ENCODE measurements around the gene SRSF3. TPM values are rescaled to one million over a fixed set of nuclear protein-coding genes. Genes with fewer than 3 reads are reported as not detected.
"Not testable (repeated sequence)": the region's sequence is repeated elsewhere in the genome, so short reads cannot be mapped to it uniquely, and the experiment has no call there.

The SRSF3 gene
- total RNA-seq, 2 experiments from 2014 or later = 389 to 396 TPM

DNA sequence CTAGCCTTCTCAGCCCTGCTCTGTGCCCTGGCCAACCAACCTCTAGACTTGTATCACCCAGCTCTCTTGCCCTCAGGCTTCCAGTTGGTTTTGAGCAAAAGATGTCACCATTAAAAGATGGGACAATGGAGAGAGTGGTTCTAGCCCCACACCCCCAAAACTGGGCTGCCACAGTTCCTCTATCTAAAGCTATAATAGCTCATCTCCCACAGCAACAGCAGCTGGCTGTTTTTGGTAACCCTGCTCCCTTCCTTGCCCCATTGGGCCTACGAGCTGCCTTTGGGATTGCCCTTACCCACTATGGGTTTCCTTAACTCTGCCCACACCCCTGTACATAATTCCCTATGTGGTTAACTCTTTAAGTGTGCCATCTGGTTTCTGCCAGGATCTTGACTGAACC is 7.6 kb upstream of the SRSF3 start:
- DNase-seq = no peak
- POLR2A ChIA-PET = interaction anchor here (1.2 kb wide), 1 partner anchor 15 kb away, joined by 5 read pairs; no protein-coding TSS in a partner anchor
- no peaks in the 10 kb centered on the region for H3K36me3 Mint-ChIP-seq
- H3K4me1 Mint-ChIP-seq = no peaks in the 10 kb centered on the region
- H3K27me3 Mint-ChIP-seq = peaks cover 4% of the 10 kb centered on the region
- H3K27ac Mint-ChIP-seq = no peak overlapping the region
- H3K9me3 Mint-ChIP-seq = no peaks in the 10 kb centered on the region
- no peak overlapping the region for H3K4me3 Mint-ChIP-seq
- ATAC-seq (ENCODE audit: low read depth) = no peak

DNA sequence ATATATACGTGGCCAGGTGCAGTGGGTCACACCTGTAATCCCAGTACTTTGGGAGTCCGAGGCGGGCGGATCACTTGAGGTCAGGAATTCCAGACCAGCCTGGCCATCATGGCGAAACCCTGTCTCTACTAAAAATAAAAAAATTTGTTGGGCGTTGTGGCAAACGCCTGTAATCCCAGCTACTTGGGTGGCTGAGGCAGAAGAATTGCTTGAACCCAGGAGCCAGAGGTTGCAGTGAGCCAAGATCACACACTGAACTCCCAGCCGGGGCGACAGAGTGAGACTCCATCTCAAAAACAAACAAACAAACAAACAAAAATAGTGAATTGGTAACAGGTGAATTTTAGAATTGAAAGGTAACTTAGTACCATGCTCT is 5.1 kb upstream of the SRSF3 start:
- H3K4me1 Mint-ChIP-seq; POLR2A ChIA-PET; H3K27ac Mint-ChIP-seq; DNase-seq; H3K27me3 Mint-ChIP-seq; ATAC-seq (ENCODE audit: low read depth); H3K9me3 Mint-ChIP-seq; H3K4me3 Mint-ChIP-seq; H3K36me3 Mint-ChIP-seq: not testable (repeated sequence)

DNA sequence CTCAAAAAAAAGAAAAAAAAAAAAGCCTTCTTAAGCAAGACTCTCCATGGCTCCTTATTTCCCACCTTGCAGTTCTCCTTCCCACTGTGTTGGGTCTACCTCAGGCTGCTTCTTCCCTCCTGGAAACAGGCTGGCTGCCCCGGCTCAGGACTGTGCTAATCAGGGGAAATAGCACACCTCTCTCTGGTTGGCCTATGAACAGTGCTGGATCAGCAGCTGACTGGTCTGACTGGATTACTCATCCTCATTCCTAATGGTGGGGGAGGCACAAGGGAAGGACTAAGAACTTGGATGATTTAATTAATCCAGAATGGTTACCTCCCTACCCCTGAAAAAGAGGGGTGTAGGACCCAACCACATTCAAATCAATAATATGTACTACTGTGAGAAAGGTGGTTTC is 3.9 kb upstream of the SRSF3 start:
- Mint-ChIP-seq H3K9me3 (no peaks in the 10 kb centered on the region), H3K27ac (no peak overlapping the region), H3K36me3 (peaks cover 9% of the 10 kb centered on the region), H3K4me1 (peaks cover 6% of the 10 kb centered on the region), H3K4me3 (no peak overlapping the region), H3K27me3 (no peaks in the 10 kb centered on the region)
- POLR2A ChIA-PET = interaction anchor here (0.7 kb wide), 1 partner anchor 204 kb away, joined by 3 read pairs; no protein-coding TSS in a partner anchor
- ATAC-seq (ENCODE audit: low read depth) (no peak), DNase-seq (no peak)

DNA sequence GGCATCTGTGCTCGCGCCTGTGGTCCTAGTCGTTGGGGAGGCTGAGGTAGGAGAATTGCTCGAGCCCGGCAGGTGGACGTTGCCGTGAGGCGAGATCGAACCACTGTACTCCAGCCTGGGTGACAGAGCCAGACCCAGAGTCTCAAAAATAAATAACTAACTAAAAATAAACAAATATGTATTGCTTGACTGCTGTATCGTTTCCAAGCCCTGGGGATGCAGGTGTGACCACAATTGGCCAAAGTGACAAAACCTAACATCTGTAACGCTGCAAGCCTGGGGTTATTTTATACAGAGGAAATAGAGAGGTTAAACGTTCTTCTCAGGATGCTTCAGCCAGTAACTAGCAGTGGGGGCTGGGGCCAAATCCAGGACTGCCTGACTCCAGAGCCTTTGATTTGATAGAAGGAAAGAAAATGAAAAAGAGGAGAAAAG is 1.9 kb upstream of the SRSF3 start:
- POLR2A ChIA-PET = interaction anchor here (0.6 to 1.9 kb wide), 3 partner anchors 39 to 149 kb away, joined by 3 to 21 read pairs (median 3); partner anchors contain the start of genes KCTD20 and PXT1
- peak; percentile 29 for DNase-seq
- no peak for ATAC-seq (ENCODE audit: low read depth)
- Mint-ChIP-seq H3K9me3 (no peaks in the 10 kb centered on the region), H3K4me3 (peak overlapping the region; percentile 87), H3K27me3 (no peaks in the 10 kb centered on the region), H3K4me1 (peaks cover 10% of the 10 kb centered on the region), H3K36me3 (peaks cover 28% of the 10 kb centered on the region), H3K27ac (peak overlapping the region; percentile 95)

DNA sequence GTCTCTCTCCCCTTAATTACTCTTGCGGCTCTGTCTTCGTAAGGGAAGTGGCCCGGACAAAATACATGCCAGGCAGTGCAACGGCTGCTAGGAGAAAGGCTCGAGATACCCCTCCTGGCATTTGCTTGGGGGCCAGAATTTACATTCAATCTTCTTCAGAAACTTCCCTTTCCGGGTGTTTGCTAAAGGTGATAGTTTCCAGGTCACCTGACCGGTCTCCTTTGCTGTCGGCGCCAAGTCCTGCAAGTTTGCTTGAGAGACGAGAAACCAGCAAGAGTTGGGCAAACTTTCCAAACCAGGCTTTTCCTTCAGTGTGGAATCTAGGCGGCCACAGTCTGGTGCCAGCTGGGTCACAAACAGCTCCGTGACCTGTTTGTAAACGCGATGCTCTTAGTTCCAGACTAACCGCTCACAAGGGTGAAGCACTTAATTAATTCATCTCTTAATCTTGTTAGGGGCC is 563 bp upstream of the SRSF3 start:
- POLR2A ChIA-PET = interaction anchor here (0.6 to 1.9 kb wide), 8 partner anchors 11 to 470 kb away, joined by 3 to 21 read pairs (median 4); no protein-coding TSS in a partner anchor
- Mint-ChIP-seq H3K4me3 (peak overlapping the region; percentile 97), H3K4me1 (peaks cover 16% of the 10 kb centered on the region), H3K27me3 (no peaks in the 10 kb centered on the region), H3K27ac (peak overlapping the region; percentile 99), H3K9me3 (no peaks in the 10 kb centered on the region), H3K36me3 (peaks cover 40% of the 10 kb centered on the region)
- ATAC-seq (ENCODE audit: low read depth) (peak; percentile 16), DNase-seq (no peak)

DNA sequence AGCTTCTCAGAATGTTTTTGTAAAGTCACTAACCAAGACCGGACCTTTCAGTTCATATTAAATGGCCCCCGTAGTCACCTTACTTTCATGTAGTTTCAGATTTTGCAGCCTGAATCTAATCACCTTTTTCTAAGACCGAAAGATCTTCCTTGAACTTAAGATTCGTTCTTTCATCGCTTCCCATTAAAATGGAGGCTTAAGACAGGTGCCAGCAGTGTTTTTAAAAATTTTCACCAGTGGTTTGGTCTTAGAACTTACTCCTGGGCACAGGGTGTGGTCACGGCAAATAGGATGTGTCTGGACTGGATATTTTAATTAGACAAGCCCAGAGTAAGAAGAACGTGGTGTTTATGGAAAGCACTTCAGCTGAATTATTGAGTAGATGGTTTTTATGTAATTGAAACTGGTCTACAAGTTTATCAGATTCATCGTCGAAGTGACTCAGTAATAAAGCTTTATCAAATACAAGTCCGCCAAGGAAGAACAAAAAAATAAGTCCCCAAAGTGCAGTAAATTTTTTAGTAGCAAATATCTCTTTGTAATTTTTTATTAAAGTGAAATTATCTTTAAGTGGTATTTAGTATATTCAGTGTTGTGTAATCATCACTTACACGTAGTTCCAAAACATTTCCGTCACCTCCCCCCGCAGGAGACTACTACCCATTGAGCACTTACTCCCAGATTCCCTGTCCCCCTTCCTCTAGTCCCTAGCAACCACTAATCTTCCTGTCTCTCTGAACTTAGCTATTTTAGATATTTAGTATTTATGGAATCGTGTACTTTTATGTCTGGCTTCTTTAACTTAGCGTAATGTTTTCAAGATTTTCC is 868 bp downstream of the SRSF3 start:
- Mint-ChIP-seq H3K36me3 (peaks cover 54% of the 10 kb centered on the region), H3K9me3 (no peaks in the 10 kb centered on the region), H3K27me3 (no peaks in the 10 kb centered on the region), H3K27ac (peak overlapping the region; percentile 99), H3K4me3 (peak overlapping the region; percentile 97), H3K4me1 (peaks cover 28% of the 10 kb centered on the region)
- peak; percentile 26 for DNase-seq
- POLR2A ChIA-PET = interaction anchor here (0.9 to 8.9 kb wide), 15 partner anchors 10 to 391 kb away, joined by 3 to 65 read pairs (median 4); partner anchors contain the start of genes MTCH1 and STK38
- ATAC-seq (ENCODE audit: low read depth) = no peak

DNA sequence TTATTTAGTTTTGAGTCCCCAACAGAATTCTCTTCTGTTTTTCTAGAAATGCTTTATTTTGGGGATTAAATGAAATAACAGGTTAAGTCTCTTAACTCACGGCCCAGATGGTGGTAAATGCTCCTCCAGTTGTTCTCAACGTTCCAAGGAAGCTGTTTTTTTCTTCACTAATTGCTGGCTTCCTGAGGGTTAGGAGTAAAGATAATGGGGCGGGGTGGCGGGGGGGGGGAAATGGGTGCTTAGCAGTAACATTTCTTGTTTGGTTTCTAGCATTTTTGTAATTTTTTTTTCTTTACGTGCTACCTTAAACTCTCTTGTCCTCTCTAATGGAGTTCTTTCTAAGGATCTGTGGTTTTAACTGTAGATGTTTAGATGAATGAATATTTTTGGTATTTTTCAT is 2.2 kb downstream of the SRSF3 start:
- POLR2A ChIA-PET = interaction anchor here (0.6 to 8.9 kb wide), 14 partner anchors 11 to 1839 kb away, joined by 3 to 65 read pairs (median 4); partner anchors contain the start of genes ETV7, SNRPC and STK38
- no peaks in the 10 kb centered on the region for H3K27me3 Mint-ChIP-seq
- ATAC-seq (ENCODE audit: low read depth) (no peak), DNase-seq (no peak)
- H3K36me3 Mint-ChIP-seq = peaks cover 61% of the 10 kb centered on the region
- H3K4me3 Mint-ChIP-seq = peak overlapping the region; percentile 97
- H3K27ac Mint-ChIP-seq = peak overlapping the region; percentile 99
- H3K9me3 Mint-ChIP-seq = no peaks in the 10 kb centered on the region
- peaks cover 33% of the 10 kb centered on the region for H3K4me1 Mint-ChIP-seq

DNA sequence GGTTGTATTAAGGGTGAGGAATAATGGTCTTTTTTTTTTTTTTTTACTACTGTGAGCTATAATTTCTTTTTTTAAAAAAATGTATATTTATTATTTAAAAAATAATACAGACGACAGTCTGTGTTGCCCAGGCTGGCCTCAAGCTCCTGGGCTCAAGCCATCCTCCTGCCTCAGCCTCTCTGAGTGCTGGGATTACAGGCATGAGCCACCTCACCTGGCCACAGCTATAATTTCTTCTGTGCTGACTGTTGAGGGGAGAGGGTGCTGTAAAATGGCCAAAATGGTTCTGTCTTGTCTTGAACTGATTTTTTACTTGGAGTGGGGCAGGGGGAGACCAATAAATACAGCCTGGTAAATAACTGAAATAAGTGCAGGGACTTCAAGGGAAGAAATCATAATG is 3.6 kb downstream of the SRSF3 start:
- Mint-ChIP-seq H3K9me3 (no peaks in the 10 kb centered on the region), H3K36me3 (peaks cover 72% of the 10 kb centered on the region), H3K4me3 (peak overlapping the region; percentile 97), H3K27ac (peak overlapping the region; percentile 78), H3K4me1 (peaks cover 39% of the 10 kb centered on the region), H3K27me3 (no peaks in the 10 kb centered on the region)
- DNase-seq (peak; percentile 24), ATAC-seq (ENCODE audit: low read depth) (no peak)
- POLR2A ChIA-PET = interaction anchor here (0.6 to 8.9 kb wide), 10 partner anchors 10 to 574 kb away, joined by 3 to 65 read pairs (median 6); partner anchors contain the start of gene CDKN1A

DNA sequence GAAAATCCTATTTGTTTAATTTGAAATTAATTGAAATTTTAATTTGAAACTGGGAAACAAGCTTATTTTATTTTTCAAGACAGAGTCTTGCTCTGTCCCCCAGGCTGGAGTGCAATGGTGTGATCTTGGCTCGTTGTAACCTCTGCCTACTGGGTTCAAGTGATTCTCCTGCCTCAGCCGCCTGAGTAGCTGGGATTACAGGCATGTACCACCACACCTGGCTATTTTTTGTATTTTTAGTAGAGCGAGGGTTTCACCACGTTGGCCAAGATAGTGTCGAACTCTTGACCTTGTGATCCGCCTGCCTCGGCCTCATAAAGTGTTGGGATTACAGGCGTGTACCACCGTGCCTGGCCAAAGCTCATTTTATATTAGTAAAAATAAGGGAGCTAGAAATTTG is 4.2 kb downstream of the SRSF3 start:
- peaks cover 72% of the 10 kb centered on the region for H3K36me3 Mint-ChIP-seq
- H3K4me3 Mint-ChIP-seq = peak overlapping the region; percentile 97
- no peaks in the 10 kb centered on the region for H3K27me3 Mint-ChIP-seq
- H3K9me3 Mint-ChIP-seq = no peaks in the 10 kb centered on the region
- no peak for ATAC-seq (ENCODE audit: low read depth)
- peak; percentile 19 for DNase-seq
- peaks cover 40% of the 10 kb centered on the region for H3K4me1 Mint-ChIP-seq
- peak overlapping the region; percentile 72 for H3K27ac Mint-ChIP-seq
- POLR2A ChIA-PET = interaction anchor here (1.3 to 8.9 kb wide), 7 partner anchors 9 to 573 kb away, joined by 3 to 65 read pairs (median 6); partner anchors contain the start of gene CDKN1A

DNA sequence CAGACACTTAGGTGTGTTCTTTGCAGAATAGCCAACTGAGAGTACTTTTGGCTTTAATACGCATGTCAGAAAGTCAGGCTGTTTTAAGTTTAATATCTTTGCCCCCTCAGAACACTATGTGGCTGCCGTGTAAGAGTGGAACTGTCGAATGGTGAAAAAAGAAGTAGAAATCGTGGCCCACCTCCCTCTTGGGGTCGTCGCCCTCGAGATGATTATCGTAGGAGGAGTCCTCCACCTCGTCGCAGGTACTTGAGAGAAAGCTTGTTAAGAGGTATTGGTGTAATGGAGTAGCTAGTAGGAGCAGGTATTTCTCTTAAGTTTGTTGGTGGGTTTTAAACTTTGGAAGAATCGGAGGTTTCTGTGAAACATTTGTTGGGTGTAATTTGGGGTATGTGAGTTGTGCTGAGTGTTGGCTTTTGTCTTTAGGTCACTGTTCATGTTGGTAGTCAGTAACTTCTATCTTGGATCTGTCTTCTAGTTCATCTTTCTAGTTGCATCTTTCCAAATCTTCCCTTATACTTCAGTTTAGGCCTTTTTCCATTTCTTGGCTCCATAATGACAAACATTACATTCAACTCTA is 4.7 kb downstream of the SRSF3 start:
- Mint-ChIP-seq H3K9me3 (no peaks in the 10 kb centered on the region), H3K4me1 (peaks cover 44% of the 10 kb centered on the region), H3K36me3 (peaks cover 72% of the 10 kb centered on the region), H3K4me3 (peak overlapping the region; percentile 97), H3K27me3 (no peaks in the 10 kb centered on the region), H3K27ac (peak overlapping the region; percentile 72)
- POLR2A ChIA-PET = interaction anchor here (1.3 to 8.9 kb wide), 5 partner anchors 9 to 155 kb away, joined by 3 to 65 read pairs (median 7); partner anchors contain the start of gene CDKN1A
- ATAC-seq (ENCODE audit: low read depth) (no peak), DNase-seq (peak; percentile 24)

DNA sequence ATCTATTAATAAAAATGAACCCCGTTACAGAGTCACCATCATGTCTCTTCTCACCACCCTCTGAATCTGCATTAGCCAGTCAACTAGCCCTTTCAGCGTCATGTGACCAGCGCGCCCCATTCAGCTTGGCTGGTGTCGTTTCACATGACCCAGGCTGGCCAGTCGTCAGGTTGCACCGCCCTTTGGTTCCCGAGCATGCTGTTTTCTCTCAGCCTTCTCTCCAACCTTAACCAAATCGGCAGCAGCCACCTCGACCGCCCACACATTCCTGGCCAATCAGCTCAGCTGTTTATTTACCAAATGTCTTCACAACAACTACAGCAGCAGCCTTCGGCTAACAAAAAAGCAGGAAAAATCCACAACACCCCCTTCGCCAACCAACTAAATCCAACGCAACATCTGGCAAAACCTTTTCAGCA is 5.6 kb downstream of the SRSF3 start:
- DNase-seq = peak; percentile 65
- peaks cover 75% of the 10 kb centered on the region for H3K36me3 Mint-ChIP-seq
- H3K4me1 Mint-ChIP-seq = peaks cover 53% of the 10 kb centered on the region
- peak; percentile 77 for ATAC-seq (ENCODE audit: low read depth)
- H3K4me3 Mint-ChIP-seq = peak overlapping the region; percentile 97
- no peaks in the 10 kb centered on the region for H3K27me3 Mint-ChIP-seq
- POLR2A ChIA-PET = interaction anchor here (0.7 to 8.9 kb wide), 6 partner anchors 8 to 177 kb away, joined by 3 to 65 read pairs (median 4); partner anchors contain the start of gene CDKN1A
- peak overlapping the region; percentile 74 for H3K27ac Mint-ChIP-seq
- no peaks in the 10 kb centered on the region for H3K9me3 Mint-ChIP-seq

DNA sequence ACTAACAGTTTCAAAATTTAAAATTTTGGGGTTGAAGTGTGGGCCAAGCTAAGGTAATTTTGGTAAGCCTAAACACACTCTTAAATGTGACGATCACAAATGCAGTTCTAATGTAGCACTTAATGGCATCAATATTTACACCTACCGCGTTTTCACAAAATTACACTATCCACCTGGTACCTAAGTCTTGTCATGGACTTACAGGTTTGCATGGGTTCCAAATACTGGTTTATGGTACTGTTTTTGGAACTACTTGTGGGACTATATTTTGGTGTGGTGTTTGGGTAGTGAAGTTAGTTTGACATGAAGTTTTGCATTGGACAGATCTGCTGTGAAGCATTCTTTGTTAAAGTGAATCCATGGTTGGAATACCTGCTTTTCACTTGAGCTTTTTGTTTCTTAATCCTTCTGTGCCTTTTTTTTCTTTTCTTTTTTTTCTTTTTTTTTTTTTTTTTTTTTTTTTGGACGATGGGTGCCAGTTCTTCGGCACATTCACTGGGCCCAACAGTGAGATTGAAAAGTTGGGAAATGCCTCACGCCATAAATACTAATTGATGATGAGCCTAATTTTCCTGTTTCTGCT is 6.5 kb downstream of the SRSF3 start:
- H3K4me3 Mint-ChIP-seq = peak overlapping the region; percentile 97
- peaks cover 60% of the 10 kb centered on the region for H3K4me1 Mint-ChIP-seq
- DNase-seq = no peak

More for the DNA sequence above, 6.5 kb downstream of the SRSF3 start:
- Mint-ChIP-seq H3K27me3 (no peaks in the 10 kb centered on the region), H3K9me3 (no peaks in the 10 kb centered on the region), H3K36me3 (peaks cover 72% of the 10 kb centered on the region), H3K27ac (peak overlapping the region; percentile 84)
- POLR2A ChIA-PET = interaction anchor here (0.6 to 8.9 kb wide), 6 partner anchors 9 to 838 kb away, joined by 3 to 65 read pairs (median 4); partner anchors contain the start of gene CDKN1A
- no peak for ATAC-seq (ENCODE audit: low read depth)

Measured in activated naive CD8-positive, alpha-beta T cell treated with anti-CD3 and anti-CD28 coated beads, Interleukin-2, amount 10 ng/mL, durations not matched to agents 7 days and 5 days (primary cell).